ENCODE data around the gene SLC16A13.
A peak's percentile ranks its signal among the peaks of the same experiment; 100 is the strongest.

The SLC16A13 gene

DNA sequence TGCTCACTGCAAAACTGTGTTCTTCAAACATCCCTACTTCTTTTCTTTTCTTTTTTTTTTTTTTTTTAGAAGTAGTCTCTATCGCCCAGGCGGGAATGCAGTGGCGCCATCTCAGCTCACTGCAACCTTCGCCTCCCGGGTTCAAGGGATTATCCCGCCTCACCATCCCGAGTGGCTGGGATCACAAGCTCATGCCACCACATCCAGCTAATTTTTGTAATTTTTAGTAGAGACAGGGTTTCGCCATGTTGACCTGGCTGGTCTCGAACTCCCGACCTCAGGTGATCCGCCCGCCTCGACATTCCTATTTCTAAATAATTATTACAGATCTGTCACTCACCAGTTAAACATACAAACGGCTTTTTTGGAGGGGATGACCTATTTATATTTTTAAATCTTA lies 24.4 kb upstream of the SLC16A13 start:
- H3K27ac ChIP-seq: peak overlapping the region; percentile 90
- DNase-seq (ENCODE audit: low read depth, low spot score): no peak

DNA sequence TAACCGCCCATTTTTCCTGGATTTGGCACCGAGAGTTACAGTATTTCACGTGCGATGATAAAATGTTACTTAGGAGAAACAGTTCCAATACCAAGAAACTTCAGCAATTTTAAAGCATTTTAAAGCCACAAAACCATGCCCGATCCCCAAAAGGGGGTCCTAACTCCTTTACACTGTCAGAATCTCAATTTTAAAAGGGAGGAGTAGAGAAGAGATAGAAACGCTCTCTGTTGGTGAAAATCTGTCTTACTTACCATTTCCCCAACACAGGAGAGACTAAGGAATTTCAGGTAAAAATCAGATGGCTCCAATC lies 23.9 kb upstream of the SLC16A13 start:
- peak overlapping the region; percentile 90 for H3K27ac ChIP-seq
- DNase-seq (ENCODE audit: low read depth, low spot score): no peak

DNA sequence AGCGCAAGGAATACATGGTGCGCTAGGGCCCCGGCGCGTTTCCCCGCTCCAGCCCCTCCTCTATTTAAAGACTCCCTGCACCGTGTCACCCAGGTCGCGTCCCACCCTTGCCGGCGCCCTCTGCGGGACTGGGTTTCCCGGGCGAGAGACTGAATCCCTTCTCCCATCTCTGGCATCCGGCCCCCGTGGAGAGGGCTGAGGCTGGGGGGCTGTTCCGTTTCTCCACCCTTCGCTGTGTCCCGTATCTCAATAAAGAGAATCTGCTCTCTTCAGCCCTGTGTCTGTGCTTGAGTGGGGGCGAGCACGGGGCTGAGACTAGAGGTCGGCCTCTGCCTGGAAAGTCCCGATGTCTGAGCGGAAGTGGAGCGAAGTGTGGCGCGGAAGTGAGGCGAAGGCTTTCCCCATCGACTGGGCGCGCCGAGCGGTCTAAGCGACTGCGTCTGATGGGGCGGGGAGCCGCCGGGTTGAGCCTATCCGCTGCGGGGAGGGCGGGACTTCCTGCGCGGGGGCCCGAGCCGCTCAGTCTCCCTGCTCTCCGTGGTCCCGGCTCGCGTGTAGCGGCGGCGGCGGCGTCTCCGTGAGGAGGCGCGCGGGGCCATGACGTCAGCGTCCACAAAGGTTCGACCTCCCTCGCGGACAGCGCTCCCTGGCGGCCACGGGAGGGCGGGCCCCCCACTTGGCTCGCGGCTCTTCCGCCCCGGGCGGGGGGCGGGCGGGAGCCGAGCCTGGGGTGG lies 21.4 kb upstream of the SLC16A13 start:
- H3K27ac ChIP-seq: peak overlapping the region; percentile 90
- DNase-seq (ENCODE audit: low read depth, low spot score): peak; percentile 82

DNA sequence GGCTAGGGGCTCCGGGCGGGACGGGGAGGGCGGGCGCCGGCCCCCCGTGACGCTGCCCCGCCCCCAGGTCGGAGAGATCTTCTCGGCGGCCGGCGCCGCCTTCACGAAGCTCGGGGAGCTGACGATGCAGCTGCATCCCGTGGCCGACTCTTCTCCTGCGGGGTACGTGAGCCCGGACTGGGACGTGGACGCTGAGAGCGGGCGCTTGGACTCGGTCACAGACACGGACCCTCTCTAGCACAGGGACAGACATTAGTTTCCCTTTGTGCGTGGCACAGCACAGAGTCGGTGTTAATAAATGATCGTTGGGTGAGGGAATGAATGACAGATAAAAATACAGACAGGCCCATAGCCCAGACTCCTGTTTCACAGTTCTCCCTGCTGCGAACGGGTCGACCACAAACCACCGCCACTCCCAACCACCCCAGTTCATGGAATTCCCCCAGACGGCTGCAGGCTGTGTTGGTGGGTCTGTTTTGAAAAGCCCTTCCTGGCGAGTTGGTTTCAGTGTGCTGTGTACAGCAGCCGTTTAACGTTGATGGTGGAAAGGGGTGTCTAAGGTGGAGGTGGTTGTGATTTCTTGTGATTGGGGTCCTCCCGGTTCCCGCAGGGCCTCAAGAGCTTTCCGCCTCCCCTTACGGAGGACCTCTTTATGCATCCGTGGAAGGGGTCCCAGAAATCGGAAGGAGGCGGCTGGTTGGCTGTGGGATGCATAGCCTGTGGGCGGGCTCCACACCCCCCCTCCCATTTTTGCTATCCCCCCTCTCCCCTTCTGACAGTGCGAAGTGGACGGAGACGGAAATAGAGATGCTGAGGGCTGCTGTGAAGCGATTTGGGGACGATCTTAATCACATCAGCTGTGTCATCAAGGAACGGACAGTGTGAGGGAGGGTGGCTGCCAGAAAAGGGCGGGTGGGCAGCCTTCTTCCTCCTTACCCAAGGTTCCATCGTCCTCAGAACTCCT lies 20.5 kb upstream of the SLC16A13 start:
- DNase-seq (ENCODE audit: low read depth, low spot score): no peak
- H3K27ac ChIP-seq: peak overlapping the region; percentile 90

DNA sequence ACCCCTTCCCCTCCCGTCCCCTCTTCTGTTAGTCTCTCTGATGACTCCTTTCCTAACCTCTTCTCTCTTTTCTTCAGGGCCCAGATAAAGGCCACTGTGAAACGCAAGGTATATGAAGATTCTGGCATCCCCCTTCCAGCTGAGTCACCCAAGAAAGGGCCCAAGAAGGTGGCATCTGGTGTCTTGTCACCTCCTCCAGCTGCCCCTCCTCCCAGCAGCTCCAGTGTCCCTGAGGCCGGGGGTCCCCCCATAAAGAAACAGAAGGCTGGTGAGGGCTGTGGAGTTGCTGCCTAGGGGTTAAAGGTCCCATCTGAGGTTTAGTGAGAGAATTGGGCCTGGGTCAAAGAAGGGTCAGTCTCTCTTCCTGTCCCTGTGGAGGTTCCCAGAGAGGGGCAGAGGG lies 19.4 kb upstream of the SLC16A13 start:
- H3K27ac ChIP-seq: no peak overlapping the region
- no peak for DNase-seq (ENCODE audit: low read depth, low spot score)

DNA sequence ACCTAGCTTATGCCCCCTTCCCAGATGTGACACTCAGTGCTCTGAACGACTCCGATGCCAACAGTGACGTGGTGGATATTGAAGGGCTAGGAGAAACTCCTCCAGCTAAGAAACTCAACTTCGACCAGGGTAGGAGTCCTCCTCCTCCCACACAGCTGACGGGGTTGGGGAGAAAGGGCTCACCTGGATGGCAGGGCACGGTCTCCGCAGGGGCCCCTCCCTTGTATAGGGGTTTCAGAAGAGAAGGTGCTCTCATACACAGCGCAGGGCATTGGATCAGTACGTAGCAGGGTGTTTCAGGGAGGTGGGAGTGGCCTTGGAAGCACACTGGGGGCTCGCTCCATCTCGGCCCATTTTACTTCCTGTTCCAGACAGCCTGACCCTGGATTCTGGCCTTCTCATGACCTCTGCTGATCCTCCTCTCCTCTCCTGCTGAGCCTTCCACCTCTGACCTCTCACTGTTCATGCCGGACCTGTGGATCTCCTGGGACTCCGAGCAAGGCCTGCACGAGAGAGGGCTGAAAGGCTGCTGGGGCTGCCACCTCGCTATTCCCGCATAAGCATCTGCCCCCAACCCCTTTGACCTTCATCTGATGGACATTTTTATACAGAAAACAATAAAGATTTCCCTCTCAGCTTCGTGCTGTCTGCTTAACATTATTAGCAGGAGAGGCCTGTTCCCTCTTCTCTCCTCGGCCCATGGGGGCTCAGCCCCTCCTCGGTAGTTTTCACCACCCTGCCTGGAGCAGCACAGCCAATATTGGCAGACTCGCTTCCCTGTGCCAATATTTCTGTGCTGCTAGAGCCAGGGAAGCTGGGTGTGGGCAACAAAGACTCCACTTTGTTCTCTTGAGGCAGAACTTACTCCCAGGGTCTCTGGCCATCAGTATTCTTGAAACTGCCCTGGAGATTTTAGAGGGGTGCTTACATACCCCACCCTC lies 18.7 kb upstream of the SLC16A13 start:
- DNase-seq (ENCODE audit: low read depth, low spot score): no peak
- H3K27ac ChIP-seq: no peak overlapping the region

DNA sequence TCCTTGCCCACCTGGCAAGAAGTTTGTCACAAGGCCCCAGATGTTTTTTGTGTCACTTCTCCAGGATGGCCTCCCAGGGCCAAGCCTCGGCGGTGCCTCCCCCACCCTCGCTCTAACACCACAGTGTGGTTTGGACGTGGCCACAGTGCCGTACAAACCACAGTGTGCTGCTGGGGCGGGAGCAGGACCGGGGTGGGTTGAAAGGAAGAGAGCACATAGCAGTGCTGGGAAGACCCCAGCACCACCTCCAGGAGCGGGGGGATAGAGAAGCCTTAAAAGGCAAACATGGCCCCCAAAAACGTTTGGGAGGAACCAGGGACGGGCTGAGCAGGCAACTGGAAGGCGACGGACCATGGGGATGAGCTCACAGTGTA lies 18.0 kb upstream of the SLC16A13 start:
- no peak overlapping the region for H3K27ac ChIP-seq
- no peak for DNase-seq (ENCODE audit: low read depth, low spot score)

DNA sequence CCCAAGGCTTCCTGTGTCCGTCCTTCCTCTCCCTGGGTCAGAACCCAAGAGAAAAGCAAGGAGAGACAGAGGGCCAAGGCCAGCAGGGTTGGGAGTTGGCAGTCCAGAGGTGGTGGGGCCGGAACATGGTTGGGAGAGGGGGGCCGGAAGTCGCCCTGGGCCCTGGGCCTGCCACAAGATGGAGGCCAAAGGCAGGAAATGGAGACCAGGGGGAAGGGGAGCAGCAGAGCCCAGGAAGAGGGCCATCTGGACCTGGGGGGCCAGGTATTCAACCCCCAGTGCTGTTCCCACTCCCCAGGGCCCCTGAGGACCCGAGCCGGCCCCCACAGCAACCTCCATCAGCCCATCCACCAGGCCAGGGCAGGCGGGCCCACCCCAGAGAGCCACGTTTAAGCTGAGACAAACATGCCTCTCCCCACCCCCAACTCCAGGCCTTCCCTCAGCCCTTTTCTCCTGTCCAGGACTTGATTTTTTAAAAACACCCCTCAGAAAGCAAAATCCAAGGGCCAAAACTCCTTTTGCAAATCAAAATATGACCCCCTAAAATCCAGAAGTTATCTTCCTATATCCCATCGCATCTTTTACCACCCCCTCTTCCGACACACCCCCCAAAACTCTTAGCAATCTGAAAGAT lies 17.4 kb upstream of the SLC16A13 start:
- no peak overlapping the region for H3K27ac ChIP-seq
- DNase-seq (ENCODE audit: low read depth, low spot score): no peak

DNA sequence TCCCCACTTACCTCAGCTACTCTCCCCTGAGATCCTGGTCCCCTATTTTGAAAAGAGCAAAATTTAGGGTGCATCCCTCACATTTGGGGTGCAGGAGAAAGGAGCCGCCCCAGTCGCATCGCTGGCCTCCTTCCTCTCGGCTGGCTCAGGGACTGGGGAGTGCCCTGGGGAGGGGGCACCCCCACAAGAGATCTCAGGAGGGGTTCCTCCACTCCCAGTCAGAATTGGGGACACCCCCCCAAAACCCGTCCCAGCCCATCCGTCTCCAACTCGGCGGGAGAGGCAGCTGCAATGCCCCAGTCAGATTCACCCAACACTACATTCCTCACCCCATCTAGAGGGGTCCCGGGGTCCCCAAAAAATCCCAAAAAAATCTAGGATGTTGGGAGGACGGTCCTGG lies 16.4 kb upstream of the SLC16A13 start:
- no peak for DNase-seq (ENCODE audit: low read depth, low spot score)
- H3K27ac ChIP-seq: no peak overlapping the region

DNA sequence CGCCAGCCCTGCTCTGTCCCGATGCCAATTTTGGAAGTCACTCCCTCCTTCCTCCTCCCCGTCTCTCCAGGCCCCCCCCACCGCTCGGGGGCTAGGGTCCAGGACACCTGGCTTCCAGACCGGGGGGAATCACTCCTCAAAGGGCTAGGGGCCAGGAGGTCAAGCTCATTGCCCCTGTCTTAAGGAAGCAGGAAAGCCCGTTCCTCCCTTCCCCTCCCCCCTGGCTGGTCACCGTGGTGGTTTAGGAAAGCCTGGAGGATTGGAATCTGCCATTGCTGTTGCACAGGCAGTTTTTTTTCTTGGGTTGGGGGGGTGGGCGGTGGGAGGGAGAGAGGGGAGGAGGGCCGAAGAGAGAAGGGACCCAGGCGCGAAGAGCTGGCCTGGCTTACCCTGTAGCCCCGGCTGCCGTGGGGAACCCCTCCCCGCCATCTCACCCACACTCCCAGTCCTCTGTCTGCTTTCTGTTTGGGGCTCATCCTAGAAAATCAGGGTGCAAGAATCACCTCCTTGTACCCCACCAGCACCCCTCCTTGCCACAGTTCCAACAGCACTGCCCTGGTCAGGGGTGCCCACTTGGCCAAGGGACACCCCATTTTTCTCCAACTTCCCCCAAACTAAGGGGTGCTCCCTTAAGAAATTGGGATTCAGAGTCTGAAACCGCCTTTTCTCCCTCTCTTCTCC lies 15.8 kb upstream of the SLC16A13 start:
- no peak overlapping the region for H3K27ac ChIP-seq
- no peak for DNase-seq (ENCODE audit: low read depth, low spot score)

DNA sequence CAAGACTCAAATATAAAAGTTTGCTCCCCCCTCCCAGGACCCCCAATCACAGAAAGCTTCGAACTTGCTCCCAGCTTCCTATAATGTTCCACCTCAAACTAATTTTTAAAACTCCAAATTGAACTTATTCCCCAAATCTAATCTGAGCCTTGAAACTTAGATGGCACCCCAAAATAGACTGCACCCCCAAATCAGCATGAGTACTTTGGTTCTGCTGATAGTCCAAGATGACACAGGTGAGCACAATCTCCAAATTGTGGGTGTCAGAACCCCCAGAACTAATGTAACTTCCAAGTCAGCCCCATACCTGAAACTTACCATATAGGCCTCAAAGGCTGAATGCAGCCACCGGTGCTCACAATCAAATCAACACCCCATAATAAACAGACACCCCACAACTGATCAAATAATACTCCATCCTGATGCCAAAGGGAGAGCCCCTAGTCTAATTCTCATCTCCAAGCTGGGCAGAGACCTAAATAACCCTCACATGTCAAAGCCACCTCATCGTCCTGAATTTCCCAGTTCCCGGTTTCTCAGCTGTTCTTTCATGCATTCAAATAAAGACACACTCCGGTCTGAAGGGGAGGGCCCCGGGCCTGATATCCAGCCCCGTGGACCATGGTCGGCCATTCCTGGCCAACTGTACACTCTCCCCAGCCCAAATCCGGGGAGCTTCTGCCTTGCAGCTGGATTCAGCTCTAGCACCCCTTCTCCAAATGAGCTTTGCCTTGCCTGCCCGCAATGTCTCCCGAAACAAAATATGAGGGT lies 14.7 kb upstream of the SLC16A13 start:
- no peak for DNase-seq (ENCODE audit: low read depth, low spot score)
- no peak overlapping the region for H3K27ac ChIP-seq

DNA sequence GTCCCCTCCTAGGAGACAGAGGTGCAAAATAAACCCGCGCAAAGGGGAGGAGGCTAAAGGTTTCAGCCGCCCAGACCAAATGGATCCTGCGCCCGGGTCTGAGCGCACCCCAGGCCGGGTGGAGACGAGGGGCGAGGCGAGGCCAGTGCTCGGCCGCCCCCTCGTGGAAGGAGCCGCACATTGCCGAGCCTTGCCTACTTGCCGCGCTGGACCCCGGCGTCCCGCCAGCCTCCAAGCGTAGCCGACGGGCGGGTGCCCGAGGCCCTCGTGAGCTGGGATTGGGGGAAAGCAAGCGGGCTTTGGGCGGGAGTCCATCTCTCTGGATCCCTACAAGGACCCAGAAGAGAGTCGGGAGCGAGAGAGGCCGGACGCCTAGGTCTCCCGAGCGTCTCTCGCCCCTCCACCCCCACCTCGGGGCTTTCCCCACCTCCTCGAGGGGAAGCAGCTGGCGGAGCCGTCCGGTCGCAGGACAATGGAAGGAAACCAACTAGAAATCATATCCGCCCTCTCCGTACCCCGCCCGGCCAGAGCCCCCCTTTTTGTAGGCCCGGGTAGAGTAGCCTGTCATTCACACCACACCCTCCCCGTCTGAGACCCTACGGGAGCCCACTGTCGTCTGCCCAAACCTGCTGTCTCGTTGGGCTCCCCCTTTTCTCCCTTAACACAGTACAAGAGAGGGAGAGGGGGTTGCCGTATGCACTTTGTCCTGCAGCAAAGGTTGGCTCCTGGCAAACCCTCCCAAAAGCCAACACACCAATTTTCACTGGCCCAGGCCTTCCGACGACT lies 13.6 kb upstream of the SLC16A13 start:
- DNase-seq (ENCODE audit: low read depth, low spot score): no peak
- H3K27ac ChIP-seq: no peak overlapping the region

DNA sequence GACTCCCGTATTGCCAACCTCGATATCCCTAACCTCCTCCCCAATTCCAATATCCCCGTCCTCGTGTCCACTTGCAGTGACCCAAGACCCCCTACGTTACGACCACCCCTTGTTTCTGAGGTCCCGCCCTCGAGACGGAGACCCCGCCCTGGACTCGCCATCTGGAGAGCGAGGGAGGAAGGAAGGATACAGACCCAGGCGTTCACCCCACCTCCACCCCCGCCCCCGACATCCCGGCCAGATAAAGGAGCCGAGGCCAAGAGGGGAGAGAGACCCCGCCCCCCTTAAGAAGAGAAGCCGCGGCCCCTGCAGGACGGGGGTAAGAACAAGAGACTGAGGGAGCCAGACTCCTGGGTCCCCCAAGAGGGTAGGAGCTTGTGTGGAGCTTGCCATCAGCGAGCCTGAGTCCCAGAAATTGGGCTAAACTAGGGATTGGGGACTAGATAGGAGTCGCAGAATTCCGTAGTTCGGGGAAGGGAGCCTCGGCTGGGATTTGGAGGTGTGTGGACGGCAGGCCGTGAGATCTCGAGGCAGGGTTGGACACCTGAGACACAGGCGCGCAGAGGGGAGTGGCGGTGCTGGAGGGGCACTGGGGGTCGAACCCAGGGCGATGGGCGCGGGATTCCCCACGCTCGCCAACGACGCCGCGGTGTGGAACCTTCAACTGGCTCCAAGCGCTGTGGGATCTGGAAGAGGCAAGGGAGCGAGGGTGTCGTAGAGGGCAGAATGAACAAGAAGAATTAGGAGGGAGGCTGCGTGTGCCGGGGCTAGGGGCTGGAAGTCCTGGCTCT lies 12.8 kb upstream of the SLC16A13 start, which contains the start of gene BCL6B:
Gene BCL6B, plus strand, starts transcription at position 270 of the 791 bp plus-strand sequence. CDS start 622 bp downstream, outside the sequence.
- no peak within 1 kb of the TSS for H3K27ac ChIP-seq
- no peak for DNase-seq (ENCODE audit: low read depth, low spot score)

DNA sequence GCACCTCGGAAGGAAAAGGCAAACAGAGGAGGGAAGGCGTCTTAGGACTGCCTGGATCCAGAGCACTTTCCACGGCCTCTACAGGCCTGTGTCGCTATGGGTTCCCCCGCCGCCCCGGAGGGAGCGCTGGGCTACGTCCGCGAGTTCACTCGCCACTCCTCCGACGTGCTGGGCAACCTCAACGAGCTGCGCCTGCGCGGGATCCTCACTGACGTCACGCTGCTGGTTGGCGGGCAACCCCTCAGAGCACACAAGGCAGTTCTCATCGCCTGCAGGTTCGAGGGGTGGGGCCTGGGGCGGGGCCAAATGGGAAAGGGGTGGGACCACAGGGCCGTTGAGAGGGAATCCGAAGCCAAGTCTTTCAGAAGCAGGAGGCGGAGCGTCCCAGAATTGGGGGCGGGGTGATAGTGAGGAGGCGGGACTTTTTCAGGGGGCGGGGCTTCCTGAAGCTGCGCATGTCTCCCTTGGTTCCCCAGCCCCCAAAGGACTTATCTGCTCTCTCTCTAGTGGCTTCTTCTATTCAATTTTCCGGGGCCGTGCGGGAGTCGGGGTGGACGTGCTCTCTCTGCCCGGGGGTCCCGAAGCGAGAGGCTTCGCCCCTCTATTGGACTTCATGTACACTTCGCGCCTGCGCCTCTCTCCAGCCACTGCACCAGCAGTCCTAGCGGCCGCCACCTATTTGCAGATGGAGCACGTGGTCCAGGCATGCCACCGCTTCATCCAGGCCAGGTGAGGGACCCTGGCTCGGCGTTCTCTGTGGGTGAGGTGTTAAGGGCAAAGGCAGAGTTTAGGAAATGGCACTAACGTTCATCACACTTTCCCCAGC lies 12.0 kb upstream of the SLC16A13 start:
- H3K27ac ChIP-seq: no peak overlapping the region
- no peak for DNase-seq (ENCODE audit: low read depth, low spot score)

DNA sequence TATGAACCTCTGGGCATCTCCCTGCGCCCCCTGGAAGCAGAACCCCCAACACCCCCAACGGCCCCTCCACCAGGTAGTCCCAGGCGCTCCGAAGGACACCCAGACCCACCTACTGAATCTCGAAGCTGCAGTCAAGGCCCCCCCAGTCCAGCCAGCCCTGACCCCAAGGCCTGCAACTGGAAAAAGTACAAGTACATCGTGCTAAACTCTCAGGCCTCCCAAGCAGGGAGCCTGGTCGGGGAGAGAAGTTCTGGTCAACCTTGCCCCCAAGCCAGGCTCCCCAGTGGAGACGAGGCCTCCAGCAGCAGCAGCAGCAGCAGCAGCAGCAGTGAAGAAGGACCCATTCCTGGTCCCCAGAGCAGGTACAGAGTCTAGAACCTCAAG lies 11.4 kb upstream of the SLC16A13 start:
- H3K27ac ChIP-seq: no peak overlapping the region
- no peak for DNase-seq (ENCODE audit: low read depth, low spot score)

DNA sequence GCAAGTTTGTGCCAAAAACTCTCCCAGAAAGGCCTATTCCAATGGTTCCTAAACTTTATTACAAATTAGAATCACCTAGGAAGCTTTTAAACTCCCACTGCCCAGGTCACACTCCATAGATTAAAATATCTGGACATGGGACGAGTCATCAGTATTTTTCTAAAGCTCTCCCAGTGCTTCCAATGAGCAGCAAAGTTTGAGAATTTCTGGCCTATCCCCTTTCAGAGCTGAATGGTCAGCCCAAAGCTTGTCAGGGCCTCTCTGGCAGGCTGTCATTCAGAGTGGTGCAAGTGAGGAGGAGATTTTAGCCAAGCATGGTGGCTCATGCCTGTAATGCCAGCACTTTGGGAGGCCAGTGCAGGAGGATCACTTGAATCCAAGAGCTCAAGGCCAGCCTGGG lies 10.6 kb upstream of the SLC16A13 start:
- H3K27ac ChIP-seq: no peak overlapping the region
- no peak for DNase-seq (ENCODE audit: low read depth, low spot score)

Data from epithelial cell of prostate (primary cell).